ENCODE data around the gene DOCK1. TPM values are rescaled to one million over a fixed set of nuclear protein-coding genes. Genes with fewer than 3 reads are reported as not detected.

The DOCK1 gene
- polyA plus RNA-seq, 1 of the 3 experiments (the other 2 are of a cell fraction): 15.5 TPM

DNA sequence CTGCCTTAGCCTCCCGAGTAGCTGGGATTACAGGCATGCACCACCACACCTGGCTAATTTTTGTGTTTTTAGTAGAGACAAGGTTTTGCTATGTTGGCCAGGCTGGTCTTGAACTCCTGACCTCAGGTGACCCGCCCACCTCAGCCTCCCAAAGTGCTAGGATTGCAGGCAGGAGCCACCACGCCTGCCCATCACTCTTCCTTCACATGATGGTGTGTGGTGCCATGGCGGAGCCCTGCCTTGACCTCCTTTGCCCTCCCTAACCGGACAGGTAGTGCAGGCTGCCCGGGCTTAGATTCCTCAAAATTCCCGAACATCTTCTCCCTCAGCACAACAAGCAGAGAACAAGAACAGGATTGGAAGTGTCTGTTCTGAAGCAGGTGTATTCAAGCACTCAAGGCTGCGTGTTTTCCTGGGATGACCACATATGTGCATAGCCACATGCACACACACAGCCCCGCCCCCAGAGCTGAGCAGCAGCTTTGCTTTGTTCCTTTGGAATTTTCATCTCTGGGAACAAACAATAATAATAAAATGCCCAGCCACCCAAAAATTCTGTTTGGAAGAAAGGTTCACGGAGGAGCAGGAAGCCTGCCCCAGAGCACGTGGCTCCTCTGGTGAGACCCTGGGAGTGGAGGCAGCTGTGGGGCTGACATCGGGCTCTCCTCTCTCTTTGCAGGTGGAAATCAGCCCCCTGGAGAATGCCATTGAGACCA is 512.6 kb downstream of the DOCK1 start:
- Histone ChIP-seq H3K27me3 (ENCODE audit: insufficient read depth) (no peaks in the 10 kb centered on the region), H4K20me1 (ENCODE audit: insufficient read depth) (no peaks in the 10 kb centered on the region), H3K9ac (no peak overlapping the region), H3K9me3 (no peaks in the 10 kb centered on the region), H3F3A (replicated peaks; ENCODE audit: insufficient read depth) (no peaks in the 10 kb centered on the region), H3K4me1 (ENCODE audit: control insufficient read depth in 1 of 2, insufficient read depth in 2 of 2, low read depth in 1 of 2, low read length in 1 of 2) (no peaks in the 10 kb centered on the region), H3K79me2 (ENCODE audit: insufficient read depth) (no peaks in the 10 kb centered on the region), H3K9me2 (no peaks in the 10 kb centered on the region), H2AFZ (ENCODE audit: low read depth) (no peak overlapping the region), H3K4me2 (no peak overlapping the region), H3K27ac (ENCODE audit: low read depth in 2 of 2, low read length in 1 of 2) (no peak overlapping the region), H3K4me3 (ENCODE audit: low read depth in 2 of 2, low read length in 1 of 2) (no peak overlapping the region), H3K36me3 (replicated peaks in 1 of 2; ENCODE audit: control insufficient read depth in 1 of 2, insufficient read depth in 2 of 2, low read length in 1 of 2) (peaks cover 8 to 21% of the 10 kb centered on the region in 2 experiments)
- TF ChIP-seq GATA2 (CRISPR knock-in tag; IDR thresholded peaks at IDR 0.05) (no peak), YY1 (IDR thresholded peaks at IDR 0.05; ENCODE audit: low read depth) (no peak), JUND (IDR thresholded peaks at IDR 0.05) (no peak), EZH2phosphoT487 (IDR thresholded peaks at IDR 0.05; ENCODE audit: borderline replicate concordance, low read depth) (no peak), EP300 (IDR thresholded peaks at IDR 0.05; ENCODE audit: borderline replicate concordance in 1 of 2, low read depth in 1 of 2, low read length in 1 of 2) (no peak)
- TF ChIP-seq, protein P1, sequence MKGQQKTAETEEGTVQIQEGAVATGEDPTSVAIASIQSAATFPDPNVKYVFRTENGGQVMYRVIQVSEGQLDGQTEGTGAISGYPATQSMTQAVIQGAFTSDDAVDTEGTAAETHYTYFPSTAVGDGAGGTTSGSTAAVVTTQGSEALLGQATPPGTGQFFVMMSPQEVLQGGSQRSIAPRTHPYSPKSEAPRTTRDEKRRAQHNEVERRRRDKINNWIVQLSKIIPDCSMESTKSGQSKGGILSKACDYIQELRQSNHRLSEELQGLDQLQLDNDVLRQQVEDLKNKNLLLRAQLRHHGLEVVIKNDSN (IDR thresholded peaks at IDR 0.05; ENCODE audit: borderline replicate concordance, low read depth): no peak
- TF ChIP-seq, protein P2, sequence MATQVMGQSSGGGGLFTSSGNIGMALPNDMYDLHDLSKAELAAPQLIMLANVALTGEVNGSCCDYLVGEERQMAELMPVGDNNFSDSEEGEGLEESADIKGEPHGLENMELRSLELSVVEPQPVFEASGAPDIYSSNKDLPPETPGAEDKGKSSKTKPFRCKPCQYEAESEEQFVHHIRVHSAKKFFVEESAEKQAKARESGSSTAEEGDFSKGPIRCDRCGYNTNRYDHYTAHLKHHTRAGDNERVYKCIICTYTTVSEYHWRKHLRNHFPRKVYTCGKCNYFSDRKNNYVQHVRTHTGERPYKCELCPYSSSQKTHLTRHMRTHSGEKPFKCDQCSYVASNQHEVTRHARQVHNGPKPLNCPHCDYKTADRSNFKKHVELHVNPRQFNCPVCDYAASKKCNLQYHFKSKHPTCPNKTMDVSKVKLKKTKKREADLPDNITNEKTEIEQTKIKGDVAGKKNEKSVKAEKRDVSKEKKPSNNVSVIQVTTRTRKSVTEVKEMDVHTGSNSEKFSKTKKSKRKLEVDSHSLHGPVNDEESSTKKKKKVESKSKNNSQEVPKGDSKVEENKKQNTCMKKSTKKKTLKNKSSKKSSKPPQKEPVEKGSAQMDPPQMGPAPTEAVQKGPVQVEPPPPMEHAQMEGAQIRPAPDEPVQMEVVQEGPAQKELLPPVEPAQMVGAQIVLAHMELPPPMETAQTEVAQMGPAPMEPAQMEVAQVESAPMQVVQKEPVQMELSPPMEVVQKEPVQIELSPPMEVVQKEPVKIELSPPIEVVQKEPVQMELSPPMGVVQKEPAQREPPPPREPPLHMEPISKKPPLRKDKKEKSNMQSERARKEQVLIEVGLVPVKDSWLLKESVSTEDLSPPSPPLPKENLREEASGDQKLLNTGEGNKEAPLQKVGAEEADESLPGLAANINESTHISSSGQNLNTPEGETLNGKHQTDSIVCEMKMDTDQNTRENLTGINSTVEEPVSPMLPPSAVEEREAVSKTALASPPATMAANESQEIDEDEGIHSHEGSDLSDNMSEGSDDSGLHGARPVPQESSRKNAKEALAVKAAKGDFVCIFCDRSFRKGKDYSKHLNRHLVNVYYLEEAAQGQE (IDR thresholded peaks at IDR 0.05; ENCODE audit: low read depth, low read length): no peak
- TF ChIP-seq, protein P3, sequence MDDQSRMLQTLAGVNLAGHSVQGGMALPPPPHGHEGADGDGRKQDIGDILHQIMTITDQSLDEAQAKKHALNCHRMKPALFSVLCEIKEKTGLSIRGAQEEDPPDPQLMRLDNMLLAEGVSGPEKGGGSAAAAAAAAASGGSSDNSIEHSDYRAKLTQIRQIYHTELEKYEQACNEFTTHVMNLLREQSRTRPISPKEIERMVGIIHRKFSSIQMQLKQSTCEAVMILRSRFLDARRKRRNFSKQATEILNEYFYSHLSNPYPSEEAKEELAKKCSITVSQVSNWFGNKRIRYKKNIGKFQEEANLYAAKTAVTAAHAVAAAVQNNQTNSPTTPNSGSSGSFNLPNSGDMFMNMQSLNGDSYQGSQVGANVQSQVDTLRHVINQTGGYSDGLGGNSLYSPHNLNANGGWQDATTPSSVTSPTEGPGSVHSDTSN (IDR thresholded peaks at IDR 0.05): no peak
- TF ChIP-seq, protein P4, sequence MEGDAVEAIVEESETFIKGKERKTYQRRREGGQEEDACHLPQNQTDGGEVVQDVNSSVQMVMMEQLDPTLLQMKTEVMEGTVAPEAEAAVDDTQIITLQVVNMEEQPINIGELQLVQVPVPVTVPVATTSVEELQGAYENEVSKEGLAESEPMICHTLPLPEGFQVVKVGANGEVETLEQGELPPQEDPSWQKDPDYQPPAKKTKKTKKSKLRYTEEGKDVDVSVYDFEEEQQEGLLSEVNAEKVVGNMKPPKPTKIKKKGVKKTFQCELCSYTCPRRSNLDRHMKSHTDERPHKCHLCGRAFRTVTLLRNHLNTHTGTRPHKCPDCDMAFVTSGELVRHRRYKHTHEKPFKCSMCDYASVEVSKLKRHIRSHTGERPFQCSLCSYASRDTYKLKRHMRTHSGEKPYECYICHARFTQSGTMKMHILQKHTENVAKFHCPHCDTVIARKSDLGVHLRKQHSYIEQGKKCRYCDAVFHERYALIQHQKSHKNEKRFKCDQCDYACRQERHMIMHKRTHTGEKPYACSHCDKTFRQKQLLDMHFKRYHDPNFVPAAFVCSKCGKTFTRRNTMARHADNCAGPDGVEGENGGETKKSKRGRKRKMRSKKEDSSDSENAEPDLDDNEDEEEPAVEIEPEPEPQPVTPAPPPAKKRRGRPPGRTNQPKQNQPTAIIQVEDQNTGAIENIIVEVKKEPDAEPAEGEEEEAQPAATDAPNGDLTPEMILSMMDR (IDR thresholded peaks at IDR 0.05): no peak
- POLR2A ChIA-PET: no interaction called here
- DNase-seq: no peak
- CTCF ChIA-PET: no interaction called here
- 98% methylated on average over 11 of the region's 12 CpGs for WGBS (ENCODE audit: low lambda C conversion rate)

Data from SK-N-SH (cell line).